Spinal cord (tissue), 10 donors: ENCODE data around the gene SYVN1. TPM values are rescaled to one million over a fixed set of nuclear protein-coding genes. Genes with fewer than 3 reads are reported as not detected.

Source experiments
- DNase-seq, 6 donors: peaks; one replicate each; pipeline versions ENCODE4 v3.0.0 to v3.0.0-alpha.2; 2013 to 2015; ENCODE audit warnings: low spot score in 6 of 6, low read depth in 4 of 6
- H3K27ac ChIP-seq: one replicate; pipeline ENCODE4 v1.5.1; 2013; ENCODE audit warnings: low read depth, low read length, control low read depth
- H3K27me3 ChIP-seq: one replicate; pipeline ENCODE4 v1.6.1; 2013; ENCODE audit warnings: low read length; ENCODE audit not compliant: control insufficient read depth, insufficient read depth
- H3K36me3 ChIP-seq: one replicate; pipeline ENCODE4 v1.6.1; 2013; ENCODE audit warnings: low read length; ENCODE audit not compliant: control insufficient read depth, insufficient read depth
- H3K4me1 ChIP-seq: one replicate; pipeline ENCODE4 v1.6.1; 2013; ENCODE audit warnings: low read length; ENCODE audit not compliant: control insufficient read depth, insufficient read depth
- H3K4me3 ChIP-seq: one replicate; pipeline ENCODE4 v1.5.1; 2013; ENCODE audit warnings: low read depth, low read length, control low read depth
- H3K9me3 ChIP-seq: one replicate; pipeline ENCODE4 v1.6.1; 2013; ENCODE audit warnings: low read length; ENCODE audit not compliant: control insufficient read depth, insufficient read depth
- WGBS: methylation state at CpG from one replicate; pipeline ENCODE4 v1.1.5; 2013; ENCODE audit warnings: missing lambda C conversion rate; ENCODE audit not compliant: insufficient coverage; 5-methylcytosine and 5-hydroxymethylcytosine counted together
- polyA plus RNA-seq, 2 donors: library from polyadenylated mRNA; unstranded; fragments of 120-200 nt; gene quantifications; one replicate each; pipeline ENCODE4 v1.2.1, GENCODE V29; 2013; ENCODE audit not compliant: insufficient read length in 2 of 2
- total RNA-seq, 2 donors: library from RNA; depleted of rRNA in 1 of 2; stranded (reverse); fragments of 120-200 nt in 1 of 2; fragments of >200 nt in 1 of 2; gene quantifications; one replicate each; pipeline versions ENCODE4 v1.2.3 to v1.2.4, GENCODE V29; 2013 to 2014
- donor health status: healthy.

The SYVN1 gene
- total and polyA plus RNA-seq, 4 donors = 14.3 to 52.6 (median 31.3) TPM

DNA sequence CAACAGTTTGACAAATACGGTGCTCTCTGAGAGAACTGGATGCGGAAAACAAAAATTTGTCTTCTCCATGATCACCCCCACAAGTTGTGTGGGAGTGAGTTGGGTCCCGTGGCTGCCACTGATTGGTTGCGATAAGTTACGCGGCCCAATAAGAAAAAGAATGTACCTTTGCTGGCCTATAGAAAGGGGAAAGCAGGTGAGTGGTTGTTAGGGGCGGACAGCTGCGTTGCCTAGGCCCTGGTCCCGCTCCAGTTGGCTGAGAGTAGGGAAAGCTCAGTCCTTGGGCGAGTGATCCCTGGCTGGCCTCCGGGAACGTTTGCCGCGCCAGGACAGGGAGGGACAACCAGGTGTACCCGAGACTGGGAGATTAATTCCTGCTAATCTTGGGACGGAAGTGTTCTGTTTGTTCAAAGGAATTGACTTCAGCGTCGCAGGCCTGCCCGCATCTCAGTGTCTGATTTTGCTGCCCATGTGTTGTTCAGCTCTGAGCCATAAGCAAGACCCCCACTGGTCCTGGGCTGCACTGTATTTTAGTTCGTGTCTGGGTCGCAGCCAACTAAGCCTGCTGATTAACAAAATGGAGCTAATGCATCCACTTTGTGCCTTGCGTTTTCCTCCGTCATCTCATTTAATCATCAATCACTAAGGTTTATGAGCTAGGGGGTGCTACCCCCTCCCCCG lies 773 bp upstream of the SYVN1 start:
- Histone ChIP-seq H3K27me3 (no peaks in the 10 kb centered on the region), H3K9me3 (no peaks in the 10 kb centered on the region), H3K4me3 (peak overlapping the region; percentile 95), H3K27ac (peak overlapping the region; percentile 100), H3K36me3 (peaks cover 36% of the 10 kb centered on the region), H3K4me1 (peaks cover 32% of the 10 kb centered on the region)
- under 1% methylated on average over 22 of the region's 24 CpGs for WGBS
- peak; percentile 84 to 99 (median 94) for DNase-seq

DNA sequence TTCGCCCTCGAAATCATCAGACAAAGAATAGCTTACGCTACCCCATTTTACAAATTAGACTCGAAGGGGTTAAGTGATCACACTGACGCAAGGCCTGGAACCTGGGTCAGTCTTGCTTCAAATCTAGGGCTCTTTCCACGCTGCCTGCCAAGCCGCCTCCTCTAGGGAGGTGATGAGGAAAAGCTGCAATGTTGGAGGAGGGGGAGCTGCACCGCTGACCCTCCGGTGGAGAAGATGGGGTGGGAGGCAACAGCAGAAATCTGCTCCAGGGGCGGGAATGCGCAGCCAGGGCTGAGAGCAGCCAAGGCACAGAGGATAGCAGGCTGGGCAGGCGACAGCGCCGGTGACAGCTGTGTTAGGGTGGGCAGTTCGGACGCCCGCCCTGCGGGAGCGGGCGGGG lies 595 bp downstream of the SYVN1 start:
- no peak for DNase-seq
- Histone ChIP-seq H3K9me3 (no peaks in the 10 kb centered on the region), H3K27me3 (no peaks in the 10 kb centered on the region), H3K4me1 (peaks cover 32% of the 10 kb centered on the region), H3K27ac (peak overlapping the region; percentile 100), H3K36me3 (peaks cover 49% of the 10 kb centered on the region), H3K4me3 (peak overlapping the region; percentile 95)
- whole genome bisulfite sequencing = 2% methylated on average over 17 of the region's 20 CpGs

DNA sequence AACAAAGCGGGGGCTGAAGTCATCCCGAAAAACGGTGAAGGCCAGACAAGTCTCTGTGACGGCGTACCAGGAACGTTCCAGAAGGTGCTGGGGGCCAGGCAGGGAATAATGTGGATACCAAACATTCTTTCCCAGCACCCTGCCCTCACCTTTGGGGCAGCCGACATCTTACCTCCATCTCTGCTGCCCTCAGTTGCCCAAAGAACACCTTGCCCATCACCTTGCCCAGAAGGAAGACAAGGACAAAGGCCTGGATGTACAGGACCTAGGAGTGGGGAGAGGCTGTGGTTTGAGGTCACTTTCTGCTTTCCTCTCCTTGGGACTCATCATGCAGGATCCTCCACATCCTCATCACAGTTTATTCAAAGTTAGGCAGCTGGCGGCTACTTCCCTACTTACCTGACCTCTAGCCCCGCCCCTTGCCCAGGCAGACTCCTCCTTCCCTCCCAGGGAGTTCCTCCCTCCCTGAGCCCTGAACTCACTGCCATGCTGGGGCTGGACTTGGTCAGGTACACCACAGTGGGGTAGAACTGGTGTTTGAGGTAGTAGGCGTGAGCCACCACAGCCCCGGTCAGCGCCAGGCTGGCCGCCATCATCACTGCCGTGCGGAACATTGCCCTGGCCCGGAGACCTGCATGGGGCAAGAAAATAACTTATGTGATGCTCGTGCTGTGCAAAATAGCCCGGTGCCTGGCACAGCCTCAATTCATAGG lies 1.2 kb downstream of the SYVN1 start:
- H3K4me3 ChIP-seq = peak overlapping the region; percentile 95
- peaks cover 55% of the 10 kb centered on the region for H3K36me3 ChIP-seq
- H3K4me1 ChIP-seq = peaks cover 32% of the 10 kb centered on the region
- H3K27me3 ChIP-seq = no peaks in the 10 kb centered on the region
- no peak overlapping the region for H3K27ac ChIP-seq
- DNase-seq = no peak
- 62% methylated on average over 14 of the region's 18 CpGs for WGBS
- H3K9me3 ChIP-seq = no peaks in the 10 kb centered on the region

DNA sequence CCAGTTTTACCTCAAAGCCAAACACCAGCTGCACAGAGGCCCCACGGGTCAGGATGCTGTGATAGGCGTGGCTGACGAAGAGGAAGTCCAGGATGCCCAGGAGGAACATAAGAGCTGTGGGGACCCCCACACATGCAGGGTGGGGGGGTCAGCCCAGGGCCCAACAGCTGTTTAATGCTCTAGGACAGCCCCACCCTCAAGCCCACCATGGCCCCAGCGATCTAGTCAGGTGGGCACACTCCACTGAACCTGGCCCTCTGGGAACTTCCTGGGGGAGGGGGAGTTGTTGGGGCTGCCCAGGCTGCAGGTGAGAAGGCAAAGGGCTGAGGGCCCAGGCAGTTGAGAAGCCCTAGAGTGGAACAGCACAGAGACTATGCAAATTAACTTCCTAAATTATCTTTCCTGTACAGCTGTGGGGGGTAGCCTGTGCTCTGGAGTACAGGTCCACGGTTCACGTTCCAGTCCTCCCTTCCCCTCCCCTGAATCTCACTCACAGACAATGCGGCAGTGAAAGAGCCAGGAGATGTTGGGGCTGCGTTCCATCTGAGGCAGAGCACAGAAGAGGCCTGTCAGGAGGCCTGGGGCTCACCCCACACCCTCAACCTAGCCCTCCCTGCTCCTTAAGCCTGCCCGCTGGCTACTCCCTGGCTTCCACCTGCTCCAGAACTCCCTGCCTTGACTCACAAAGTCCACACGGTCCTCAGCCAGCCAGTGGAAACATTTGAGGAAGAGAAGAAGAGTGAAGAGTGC lies 1.9 kb downstream of the SYVN1 start:
- no peaks in the 10 kb centered on the region for H3K27me3 ChIP-seq
- no peak overlapping the region for H3K27ac ChIP-seq
- H3K9me3 ChIP-seq = no peaks in the 10 kb centered on the region
- H3K4me1 ChIP-seq = peaks cover 32% of the 10 kb centered on the region
- WGBS = 89% methylated on average over 7 of the region's 10 CpGs
- H3K36me3 ChIP-seq = peaks cover 62% of the 10 kb centered on the region
- no peak overlapping the region for H3K4me3 ChIP-seq
- no peak for DNase-seq

DNA sequence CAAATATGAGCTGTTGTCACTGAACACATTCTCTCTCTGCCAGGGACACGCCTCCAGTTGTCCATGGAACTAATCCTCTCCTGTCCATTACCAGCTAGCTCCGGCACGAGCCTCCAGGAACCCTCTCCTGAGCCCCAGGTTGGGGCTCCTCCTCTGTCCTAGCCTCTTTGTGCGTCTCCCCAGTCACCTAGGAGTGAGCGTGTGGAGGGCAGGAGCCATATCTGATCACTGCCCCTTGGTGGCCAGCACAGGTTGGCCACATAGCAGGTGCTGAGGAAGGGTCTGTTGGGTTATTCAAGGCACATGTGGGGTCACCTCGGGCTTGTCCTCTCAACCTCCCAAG lies 2.5 kb downstream of the SYVN1 start:
- H3K27ac ChIP-seq = no peak overlapping the region

DNA sequence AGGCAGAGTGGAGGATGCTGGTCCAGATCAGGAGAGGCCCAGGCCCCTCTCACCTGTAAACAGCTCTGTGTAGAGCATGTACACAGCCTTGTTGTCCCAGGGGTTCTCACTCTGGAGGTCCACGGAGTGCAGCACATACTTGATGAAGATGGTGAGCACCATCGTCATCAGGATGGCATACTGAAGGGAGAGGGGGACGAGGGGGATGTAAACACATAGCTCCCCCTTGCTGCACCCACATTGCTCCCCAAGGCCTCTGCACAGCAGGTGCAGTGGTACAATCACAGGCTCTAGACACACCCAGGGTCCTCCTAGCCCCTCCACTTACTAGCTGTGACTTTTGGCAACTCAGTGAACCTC lies 2.9 kb downstream of the SYVN1 start:
- no peak overlapping the region for H3K4me3 ChIP-seq
- H3K36me3 ChIP-seq = peaks cover 71% of the 10 kb centered on the region
- no CpG with 5 or more reads among the region's 3 CpGs for WGBS
- peaks cover 32% of the 10 kb centered on the region for H3K4me1 ChIP-seq
- H3K9me3 ChIP-seq = no peaks in the 10 kb centered on the region
- H3K27me3 ChIP-seq = no peaks in the 10 kb centered on the region
- no peak overlapping the region for H3K27ac ChIP-seq
- no peak for DNase-seq

More for the DNA sequence above, 2.5 kb downstream of the SYVN1 start:
- Histone ChIP-seq H3K4me3 (no peak overlapping the region), H3K36me3 (peaks cover 66% of the 10 kb centered on the region), H3K27me3 (no peaks in the 10 kb centered on the region), H3K9me3 (no peaks in the 10 kb centered on the region), H3K4me1 (peaks cover 32% of the 10 kb centered on the region)
- WGBS = 94% methylated on average over 6 of the region's 6 CpGs
- no peak for DNase-seq

DNA sequence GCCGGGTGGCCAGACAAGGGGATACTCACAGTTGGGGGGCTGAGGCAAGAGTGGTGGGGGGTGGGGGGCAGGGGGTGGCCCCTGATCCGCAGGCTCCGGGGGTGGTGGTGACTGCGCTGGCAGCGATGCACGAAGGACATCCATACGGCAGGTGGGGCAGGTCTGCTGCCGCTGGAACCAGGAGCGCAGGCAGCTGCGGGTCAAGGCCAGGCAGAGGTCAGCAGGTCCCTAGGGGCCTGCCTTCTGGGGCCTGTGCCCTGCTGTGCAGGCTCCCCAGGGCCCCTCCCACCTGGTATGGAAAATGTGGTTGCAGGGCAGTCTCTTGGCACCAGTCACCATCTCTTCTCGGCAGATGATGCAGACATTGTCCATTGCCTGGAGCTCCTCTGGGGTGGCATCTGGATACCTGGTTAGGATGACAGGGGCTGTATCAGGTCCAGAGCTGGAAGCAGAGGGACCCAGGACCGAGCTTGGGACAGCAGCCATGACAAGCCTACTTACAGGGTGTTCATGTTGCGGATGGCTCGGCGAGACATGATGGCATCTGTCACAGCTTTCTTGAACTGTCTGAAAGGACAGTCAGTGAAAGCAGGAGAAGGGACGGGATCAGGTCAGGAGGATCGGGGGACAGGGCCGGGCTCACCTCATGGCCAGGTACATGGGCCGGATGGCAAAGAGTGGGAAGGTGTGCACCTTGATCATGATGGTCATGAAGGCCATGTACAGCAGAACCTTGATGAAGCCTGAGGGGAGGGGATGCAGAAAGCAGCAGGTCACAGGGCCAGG lies 3.5 kb downstream of the SYVN1 start:
- no peak overlapping the region for H3K27ac ChIP-seq
- 95% methylated on average over 18 of the region's 19 CpGs for WGBS
- H3K36me3 ChIP-seq = peaks cover 77% of the 10 kb centered on the region
- no peak for DNase-seq
- H3K4me1 ChIP-seq = peaks cover 31% of the 10 kb centered on the region
- no peaks in the 10 kb centered on the region for H3K27me3 ChIP-seq
- no peak overlapping the region for H3K4me3 ChIP-seq
- H3K9me3 ChIP-seq = no peaks in the 10 kb centered on the region

DNA sequence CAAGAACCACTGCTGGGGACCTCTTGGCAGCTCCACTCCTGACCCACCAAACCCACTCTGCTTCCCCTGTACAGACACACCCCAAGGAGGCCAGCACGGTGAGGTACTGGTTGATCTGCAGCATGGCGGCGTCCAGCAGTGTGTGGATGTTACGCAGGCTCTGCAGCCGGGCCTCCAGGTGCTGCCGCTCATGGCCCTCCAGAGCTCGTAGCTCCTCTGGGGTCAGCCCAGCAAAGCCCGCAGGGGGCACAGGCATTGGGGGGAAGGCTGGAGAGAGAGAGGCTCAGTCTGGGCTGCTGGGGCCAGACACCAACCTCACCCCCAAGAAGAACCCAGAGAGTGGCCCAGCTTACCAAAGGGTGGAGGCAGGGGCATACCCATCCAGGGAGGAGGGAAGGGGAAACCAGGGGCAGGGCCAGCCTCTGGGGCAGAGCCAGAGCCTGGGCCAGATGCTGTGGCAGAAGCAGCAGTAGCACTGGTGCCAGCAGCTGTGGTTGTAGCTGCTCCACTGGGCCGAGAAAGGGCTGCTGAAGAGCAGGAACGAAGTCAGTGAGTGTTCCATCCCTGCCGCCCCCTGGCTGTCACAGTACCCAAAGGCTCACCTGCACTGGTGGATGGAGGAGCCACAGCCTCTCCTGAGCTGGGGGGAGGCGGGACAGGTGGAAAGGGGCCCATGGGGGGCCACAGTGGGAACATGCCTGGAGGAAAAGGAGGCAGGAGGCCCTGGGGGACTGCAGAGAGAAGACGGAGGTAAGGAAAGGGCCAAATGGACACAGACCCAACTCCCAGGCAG lies 4.5 kb downstream of the SYVN1 start:
- Histone ChIP-seq H3K36me3 (peaks cover 86% of the 10 kb centered on the region), H3K4me1 (peaks cover 22% of the 10 kb centered on the region), H3K27me3 (no peaks in the 10 kb centered on the region), H3K4me3 (no peak overlapping the region), H3K27ac (no peak overlapping the region), H3K9me3 (no peaks in the 10 kb centered on the region)
- no peak for DNase-seq
- WGBS = 90% methylated on average over 11 of the region's 13 CpGs
